CD4-positive, alpha-beta T cell treated with Interleukin-4 for 1 hour (primary cell): Measurements from ENCODE around the gene MRPL51.

Experiments
- DNase-seq, 2 donors: peaks; one replicate each; pipeline ENCODE4 v3.0.0-alpha.2; 2020 to 2022

Gene MRPL51

GRCh38 chr12:6492838-6493496 is at the start of gene MRPL51:
MRPL51 (minus strand) TSS chr12:6493262; CDS start chr12:6493136, 126 bp downstream.
- peak; percentile 96 for DNase-seq

GRCh38 chr12:6542209-6543009 is 49.3 kb upstream of the MRPL51 start:
- DNase-seq: no peak

GRCh38 chr12:6541371-6542165 is 48.5 kb upstream of the MRPL51 start:
- no peak for DNase-seq

- peak; percentile 29 to 35 for DNase-seq
These were observed 47.3 kb upstream of the MRPL51 start for GRCh38 chr12:6540181-6540877.

GRCh38 chr12:6539707-6540134 is 46.7 kb upstream of the MRPL51 start:
- DNase-seq: no peak

- DNase-seq: no peak
These were observed 46.2 kb upstream of the MRPL51 start for GRCh38 chr12:6539314-6539682.

GRCh38 chr12:6538420-6539313 is 45.6 kb upstream of the MRPL51 start:
- DNase-seq: no peak

- peak; percentile 86 to 88 for DNase-seq
These were observed 44.7 kb upstream of the MRPL51 start for GRCh38 chr12:6537580-6538419.

GRCh38 chr12:6536894-6537579 is 44.0 kb upstream of the MRPL51 start:
- peak in 1 of 2 donors; percentile 10 for DNase-seq

- peak in 1 of 2 donors; percentile 8 for DNase-seq
These were observed 43.1 kb upstream of the MRPL51 start for GRCh38 chr12:6535960-6536847.

GRCh38 chr12:6535697-6535946 is 42.6 kb upstream of the MRPL51 start:
- no peak for DNase-seq

- DNase-seq: peak; percentile 75 to 77
These were observed 42.1 kb upstream of the MRPL51 start for GRCh38 chr12:6534945-6535696.

- no peak for DNase-seq
These were observed 41.6 kb upstream of the MRPL51 start for GRCh38 chr12:6534695-6534944.

- peak; percentile 87 to 89 for DNase-seq
These were observed 41.0 kb upstream of the MRPL51 start, which contains the start of gene GAPDH for GRCh38 chr12:6533923-6534694. GAPDH (plus strand) TSS chr12:6534517; CDS start chr12:6534833, 316 bp downstream.

- DNase-seq: no peak
These were observed 40.5 kb upstream of the MRPL51 start for GRCh38 chr12:6533653-6533922.

GRCh38 chr12:6532927-6533652 is 40.0 kb upstream of the MRPL51 start:
- peak in 1 of 2 donors; percentile 24 for DNase-seq
